ENCODE data around the gene SPATS2L.

Gene SPATS2L

GRCh38 chr2:200405599-200406298 lies 99.3 kb downstream of the SPATS2L start:
- no peaks in the 10 kb centered on the region for H4K20me1 ChIP-seq (ENCODE audit: control insufficient read depth, insufficient read depth, low read depth, low read length)
- H3K4me3 ChIP-seq (ENCODE audit: low read length): no peak overlapping the region
- 0 out of 2 replicates have a peak, but pooled peaks cover 3% of the 10 kb centered on the region for H3K27me3 ChIP-seq (ENCODE audit: control insufficient read depth, low read length)
- no peaks in the 10 kb centered on the region for H3K9me2 ChIP-seq (replicated peaks; ENCODE audit: control insufficient read depth, low read length)
- no peak overlapping the region for H3K27ac ChIP-seq (ENCODE audit: low read depth, low read length)
- H3F3A ChIP-seq (ENCODE audit: control insufficient read depth, insufficient read depth): no peaks in the 10 kb centered on the region
- TF ChIP-seq CTCF (IDR thresholded peaks at IDR 0.05; ENCODE audit: low read depth, low read length, poor library complexity, severe bottlenecking) (no peak), EZH2phosphoT487 (IDR thresholded peaks at IDR 0.05; ENCODE audit: borderline replicate concordance, low read length) (no peak)
- no peaks in the 10 kb centered on the region for H3K9me3 ChIP-seq (ENCODE audit: control insufficient read depth, insufficient read depth, low read length)
- no peaks in the 10 kb centered on the region for H3K4me1 ChIP-seq (ENCODE audit: control insufficient read depth, low read length)
- no peak overlapping the region for H3K4me2 ChIP-seq (ENCODE audit: low read length)
- no peaks in the 10 kb centered on the region for H3K36me3 ChIP-seq (ENCODE audit: control insufficient read depth, low read length)
- no peaks in the 10 kb centered on the region for H3K79me2 ChIP-seq (ENCODE audit: control insufficient read depth, low read length)

- H3K79me2 ChIP-seq (ENCODE audit: control insufficient read depth, low read length): no peaks in the 10 kb centered on the region
- no peaks in the 10 kb centered on the region for H3K36me3 ChIP-seq (ENCODE audit: control insufficient read depth, low read length)
- TF ChIP-seq CTCF (IDR thresholded peaks at IDR 0.05; ENCODE audit: low read depth, low read length, poor library complexity, severe bottlenecking): no peak
- no peak for TF ChIP-seq EZH2phosphoT487 (IDR thresholded peaks at IDR 0.05; ENCODE audit: borderline replicate concordance, low read length)
- no peaks in the 10 kb centered on the region for H3K9me3 ChIP-seq (ENCODE audit: control insufficient read depth, insufficient read depth, low read length)
- H3K9me2 ChIP-seq (replicated peaks; ENCODE audit: control insufficient read depth, low read length): no peaks in the 10 kb centered on the region
- no peak overlapping the region for H3K4me3 ChIP-seq (ENCODE audit: low read length)
- H3K4me1 ChIP-seq (ENCODE audit: control insufficient read depth, low read length): no peaks in the 10 kb centered on the region
- H4K20me1 ChIP-seq (ENCODE audit: control insufficient read depth, insufficient read depth, low read depth, low read length): no peaks in the 10 kb centered on the region
- H3K27me3 ChIP-seq (ENCODE audit: control insufficient read depth, low read length): 0 out of 2 replicates have a peak, but pooled peaks cover 3% of the 10 kb centered on the region
- no peaks in the 10 kb centered on the region for H3F3A ChIP-seq (ENCODE audit: control insufficient read depth, insufficient read depth)
- no peak overlapping the region for H3K4me2 ChIP-seq (ENCODE audit: low read length)
- H3K27ac ChIP-seq (ENCODE audit: low read depth, low read length): no peak overlapping the region
These were observed 99.9 kb downstream of the SPATS2L start for GRCh38 chr2:200406379-200406778.

GRCh38 chr2:200408428-200409316 lies 102.2 kb downstream of the SPATS2L start:
- no peaks in the 10 kb centered on the region for H3K4me1 ChIP-seq (ENCODE audit: control insufficient read depth, low read length)
- no peak overlapping the region for H3K4me2 ChIP-seq (ENCODE audit: low read length)
- H3K4me3 ChIP-seq (ENCODE audit: low read length): no peak overlapping the region
- 0 out of 2 replicates have a peak, but pooled peaks cover 3% of the 10 kb centered on the region for H3K27me3 ChIP-seq (ENCODE audit: control insufficient read depth, low read length)
- no peak overlapping the region for H3K27ac ChIP-seq (ENCODE audit: low read depth, low read length)
- no peaks in the 10 kb centered on the region for H4K20me1 ChIP-seq (ENCODE audit: control insufficient read depth, insufficient read depth, low read depth, low read length)
- no peaks in the 10 kb centered on the region for H3K79me2 ChIP-seq (ENCODE audit: control insufficient read depth, low read length)
- no peaks in the 10 kb centered on the region for H3K9me2 ChIP-seq (replicated peaks; ENCODE audit: control insufficient read depth, low read length)
- H3F3A ChIP-seq (ENCODE audit: control insufficient read depth, insufficient read depth): no peaks in the 10 kb centered on the region
- no peaks in the 10 kb centered on the region for H3K9me3 ChIP-seq (ENCODE audit: control insufficient read depth, insufficient read depth, low read length)
- no peaks in the 10 kb centered on the region for H3K36me3 ChIP-seq (ENCODE audit: control insufficient read depth, low read length)
- TF ChIP-seq CTCF (IDR thresholded peaks at IDR 0.05; ENCODE audit: low read depth, low read length, poor library complexity, severe bottlenecking) (no peak), EZH2phosphoT487 (IDR thresholded peaks at IDR 0.05; ENCODE audit: borderline replicate concordance, low read length) (no peak)
